Prostate gland (tissue), 2 donors: Measurements from ENCODE around the gene TUBB4A.

ENCODE experiments used
- POLR2A ChIP-seq: fragments of 450-650 bp; IDR thresholded peaks from one replicate; pipeline ENCODE4 v1.6.1; 2016; ENCODE audit warnings: antibody characterized with exemption, mild to moderate bottlenecking
- TF ChIP-seq, protein P1 (sequence below), 4 experiments: fragments of 200-600 bp in 2 of 4; fragments of 450-650 bp in 2 of 4; sonication (generic) in 2 of 4; IDR thresholded peaks; 1 replicate in 3 of 4; 2 replicates in 1 of 4; pipeline ENCODE4 v1.5.1; 2016 to 2019; ENCODE audit warnings: antibody characterized with exemption in 4 of 4, mild to moderate bottlenecking in 2 of 4, moderate library complexity in 2 of 4

DNA sequence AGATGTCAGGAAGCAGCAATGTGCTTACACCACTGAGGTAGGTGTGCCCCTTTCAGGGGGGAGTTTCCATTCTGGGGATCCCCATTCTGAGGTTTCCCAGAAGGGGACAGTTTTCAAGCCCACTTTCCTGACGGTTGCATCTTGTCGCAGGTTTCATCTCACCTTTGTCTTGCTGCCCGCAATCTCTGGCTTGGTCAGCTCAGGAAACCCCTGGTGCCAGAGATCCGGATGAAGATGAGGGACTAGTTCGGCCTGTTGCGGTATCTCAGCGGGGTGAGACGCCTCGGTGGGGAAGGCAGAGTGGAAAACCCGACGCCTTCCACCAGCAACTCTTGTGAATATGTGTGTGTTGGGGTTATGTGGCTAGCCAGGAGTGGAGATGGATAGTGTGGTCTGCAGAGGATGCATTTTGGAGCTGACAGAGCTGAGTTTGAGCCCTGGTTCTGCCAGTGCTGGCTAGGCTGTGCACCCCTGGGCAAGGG is 41.8 kb upstream of the TUBB4A start:
- TF ChIP-seq, protein P1, sequence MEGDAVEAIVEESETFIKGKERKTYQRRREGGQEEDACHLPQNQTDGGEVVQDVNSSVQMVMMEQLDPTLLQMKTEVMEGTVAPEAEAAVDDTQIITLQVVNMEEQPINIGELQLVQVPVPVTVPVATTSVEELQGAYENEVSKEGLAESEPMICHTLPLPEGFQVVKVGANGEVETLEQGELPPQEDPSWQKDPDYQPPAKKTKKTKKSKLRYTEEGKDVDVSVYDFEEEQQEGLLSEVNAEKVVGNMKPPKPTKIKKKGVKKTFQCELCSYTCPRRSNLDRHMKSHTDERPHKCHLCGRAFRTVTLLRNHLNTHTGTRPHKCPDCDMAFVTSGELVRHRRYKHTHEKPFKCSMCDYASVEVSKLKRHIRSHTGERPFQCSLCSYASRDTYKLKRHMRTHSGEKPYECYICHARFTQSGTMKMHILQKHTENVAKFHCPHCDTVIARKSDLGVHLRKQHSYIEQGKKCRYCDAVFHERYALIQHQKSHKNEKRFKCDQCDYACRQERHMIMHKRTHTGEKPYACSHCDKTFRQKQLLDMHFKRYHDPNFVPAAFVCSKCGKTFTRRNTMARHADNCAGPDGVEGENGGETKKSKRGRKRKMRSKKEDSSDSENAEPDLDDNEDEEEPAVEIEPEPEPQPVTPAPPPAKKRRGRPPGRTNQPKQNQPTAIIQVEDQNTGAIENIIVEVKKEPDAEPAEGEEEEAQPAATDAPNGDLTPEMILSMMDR (IDR thresholded peaks at IDR 0.05) = no peak
- no peak for TF ChIP-seq POLR2A
